ENCODE results near the gene LMNB1. TPM values are rescaled to one million over a fixed set of nuclear protein-coding genes. Genes with fewer than 3 reads are reported as not detected.

LMNB1 gene
- total and polyA plus RNA-seq, 2 of the 13 experiments (the other 11 are each of a cell fraction or from before 2014, with no cell fraction given): 12.5 to 159 TPM

DNA sequence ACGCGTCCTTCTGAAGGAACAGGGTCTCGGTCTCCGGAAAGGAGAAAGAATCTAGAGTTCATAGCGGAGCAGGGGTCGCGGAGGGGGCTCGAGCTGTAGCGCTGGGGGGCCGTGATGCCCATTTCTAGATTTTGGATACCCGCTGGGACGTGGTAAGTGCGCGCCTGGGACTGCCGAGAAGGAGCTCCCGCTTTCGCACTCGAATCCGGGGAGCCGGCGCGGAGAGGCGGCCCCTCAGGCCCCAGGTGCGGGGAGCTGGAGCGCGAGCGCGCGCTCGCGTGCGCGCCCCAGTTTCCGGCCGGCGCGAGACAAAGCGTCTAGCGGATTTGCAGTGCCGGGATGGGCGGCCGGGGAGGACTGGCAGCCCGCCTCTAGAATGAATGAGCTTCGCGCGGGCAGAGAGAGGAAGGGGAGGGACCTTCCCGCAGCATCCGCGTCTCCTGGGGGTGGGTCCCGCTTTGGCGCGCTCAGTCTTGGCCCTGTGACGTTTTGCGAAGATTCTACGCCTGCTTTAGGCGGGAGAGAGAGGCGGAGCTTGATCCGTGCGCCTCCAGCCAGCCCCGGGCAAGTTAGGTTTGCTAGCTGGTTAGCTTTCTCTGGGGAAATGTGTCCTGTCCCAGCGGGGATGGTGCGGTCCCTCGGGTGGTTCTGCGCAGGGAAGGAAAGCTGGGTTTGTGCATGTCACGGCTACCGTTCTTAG lies 1.2 kb downstream of the LMNB1 start (continued):
- 0 out of 2 replicates have a peak, but pooled peaks have one; percentile 57 for TF ChIP-seq ZBTB42 (CRISPR knock-in tag; IDR thresholded peaks at IDR 0.05)
- TF ChIP-seq MIXL1 (CRISPR knock-in tag; IDR thresholded peaks at IDR 0.05): no peak
- TF ChIP-seq, protein P1, sequence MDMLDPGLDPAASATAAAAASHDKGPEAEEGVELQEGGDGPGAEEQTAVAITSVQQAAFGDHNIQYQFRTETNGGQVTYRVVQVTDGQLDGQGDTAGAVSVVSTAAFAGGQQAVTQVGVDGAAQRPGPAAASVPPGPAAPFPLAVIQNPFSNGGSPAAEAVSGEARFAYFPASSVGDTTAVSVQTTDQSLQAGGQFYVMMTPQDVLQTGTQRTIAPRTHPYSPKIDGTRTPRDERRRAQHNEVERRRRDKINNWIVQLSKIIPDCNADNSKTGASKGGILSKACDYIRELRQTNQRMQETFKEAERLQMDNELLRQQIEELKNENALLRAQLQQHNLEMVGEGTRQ (IDR thresholded peaks at IDR 0.05; ENCODE audit: low read depth, low read length): no peak
- TF ChIP-seq, protein P1 (CRISPR knock-in tag; IDR thresholded peaks at IDR 0.05; ENCODE audit: borderline replicate concordance): 0 out of 2 replicates have a peak, but pooled peaks have one; percentile 2
- no peak for TF ChIP-seq ZNF569 (CRISPR knock-in tag; IDR thresholded peaks at IDR 0.05; ENCODE audit: borderline replicate concordance)
- TF ChIP-seq, protein P2, sequence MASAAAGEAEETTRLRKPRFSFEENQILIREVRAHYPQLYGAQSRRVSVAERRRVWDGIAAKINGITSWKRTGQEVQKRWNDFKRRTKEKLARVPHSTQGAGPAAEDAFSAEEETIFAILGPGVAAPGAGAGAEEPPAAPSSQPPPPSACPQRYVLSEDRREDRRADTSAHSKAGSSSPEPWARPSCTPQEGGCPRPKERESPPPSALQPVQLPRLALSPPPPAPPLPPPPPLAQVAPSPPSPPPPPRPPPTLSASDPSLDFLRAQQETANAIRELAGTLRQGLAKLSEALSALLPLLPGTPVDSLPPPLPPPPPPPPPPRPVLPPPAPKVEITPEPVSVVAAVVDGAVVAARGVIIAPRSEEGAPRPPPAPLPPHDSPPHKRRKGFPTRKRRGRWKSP (CRISPR knock-in tag; IDR thresholded peaks at IDR 0.05): peak; percentile 96
- TF ChIP-seq ZNF205 (CRISPR knock-in tag; IDR thresholded peaks at IDR 0.05): no peak
- TF ChIP-seq, protein P3, sequence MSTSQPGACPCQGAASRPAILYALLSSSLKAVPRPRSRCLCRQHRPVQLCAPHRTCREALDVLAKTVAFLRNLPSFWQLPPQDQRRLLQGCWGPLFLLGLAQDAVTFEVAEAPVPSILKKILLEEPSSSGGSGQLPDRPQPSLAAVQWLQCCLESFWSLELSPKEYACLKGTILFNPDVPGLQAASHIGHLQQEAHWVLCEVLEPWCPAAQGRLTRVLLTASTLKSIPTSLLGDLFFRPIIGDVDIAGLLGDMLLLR (CRISPR knock-in tag; IDR thresholded peaks at IDR 0.05): no peak
- no peak for TF ChIP-seq ZNF136 (CRISPR knock-in tag; IDR thresholded peaks at IDR 0.05; ENCODE audit: low read depth)
- TF ChIP-seq ZNF766 (CRISPR knock-in tag; IDR thresholded peaks at IDR 0.05; ENCODE audit: borderline replicate concordance): 0 out of 2 replicates have a peak, but pooled peaks have one; percentile 36
- no peak for TF ChIP-seq TCF12 (IDR thresholded peaks at IDR 0.05)
- no peak for TF ChIP-seq TCF12 (CRISPR knock-in tag; IDR thresholded peaks at IDR 0.05)
- TF ChIP-seq, protein P4, sequence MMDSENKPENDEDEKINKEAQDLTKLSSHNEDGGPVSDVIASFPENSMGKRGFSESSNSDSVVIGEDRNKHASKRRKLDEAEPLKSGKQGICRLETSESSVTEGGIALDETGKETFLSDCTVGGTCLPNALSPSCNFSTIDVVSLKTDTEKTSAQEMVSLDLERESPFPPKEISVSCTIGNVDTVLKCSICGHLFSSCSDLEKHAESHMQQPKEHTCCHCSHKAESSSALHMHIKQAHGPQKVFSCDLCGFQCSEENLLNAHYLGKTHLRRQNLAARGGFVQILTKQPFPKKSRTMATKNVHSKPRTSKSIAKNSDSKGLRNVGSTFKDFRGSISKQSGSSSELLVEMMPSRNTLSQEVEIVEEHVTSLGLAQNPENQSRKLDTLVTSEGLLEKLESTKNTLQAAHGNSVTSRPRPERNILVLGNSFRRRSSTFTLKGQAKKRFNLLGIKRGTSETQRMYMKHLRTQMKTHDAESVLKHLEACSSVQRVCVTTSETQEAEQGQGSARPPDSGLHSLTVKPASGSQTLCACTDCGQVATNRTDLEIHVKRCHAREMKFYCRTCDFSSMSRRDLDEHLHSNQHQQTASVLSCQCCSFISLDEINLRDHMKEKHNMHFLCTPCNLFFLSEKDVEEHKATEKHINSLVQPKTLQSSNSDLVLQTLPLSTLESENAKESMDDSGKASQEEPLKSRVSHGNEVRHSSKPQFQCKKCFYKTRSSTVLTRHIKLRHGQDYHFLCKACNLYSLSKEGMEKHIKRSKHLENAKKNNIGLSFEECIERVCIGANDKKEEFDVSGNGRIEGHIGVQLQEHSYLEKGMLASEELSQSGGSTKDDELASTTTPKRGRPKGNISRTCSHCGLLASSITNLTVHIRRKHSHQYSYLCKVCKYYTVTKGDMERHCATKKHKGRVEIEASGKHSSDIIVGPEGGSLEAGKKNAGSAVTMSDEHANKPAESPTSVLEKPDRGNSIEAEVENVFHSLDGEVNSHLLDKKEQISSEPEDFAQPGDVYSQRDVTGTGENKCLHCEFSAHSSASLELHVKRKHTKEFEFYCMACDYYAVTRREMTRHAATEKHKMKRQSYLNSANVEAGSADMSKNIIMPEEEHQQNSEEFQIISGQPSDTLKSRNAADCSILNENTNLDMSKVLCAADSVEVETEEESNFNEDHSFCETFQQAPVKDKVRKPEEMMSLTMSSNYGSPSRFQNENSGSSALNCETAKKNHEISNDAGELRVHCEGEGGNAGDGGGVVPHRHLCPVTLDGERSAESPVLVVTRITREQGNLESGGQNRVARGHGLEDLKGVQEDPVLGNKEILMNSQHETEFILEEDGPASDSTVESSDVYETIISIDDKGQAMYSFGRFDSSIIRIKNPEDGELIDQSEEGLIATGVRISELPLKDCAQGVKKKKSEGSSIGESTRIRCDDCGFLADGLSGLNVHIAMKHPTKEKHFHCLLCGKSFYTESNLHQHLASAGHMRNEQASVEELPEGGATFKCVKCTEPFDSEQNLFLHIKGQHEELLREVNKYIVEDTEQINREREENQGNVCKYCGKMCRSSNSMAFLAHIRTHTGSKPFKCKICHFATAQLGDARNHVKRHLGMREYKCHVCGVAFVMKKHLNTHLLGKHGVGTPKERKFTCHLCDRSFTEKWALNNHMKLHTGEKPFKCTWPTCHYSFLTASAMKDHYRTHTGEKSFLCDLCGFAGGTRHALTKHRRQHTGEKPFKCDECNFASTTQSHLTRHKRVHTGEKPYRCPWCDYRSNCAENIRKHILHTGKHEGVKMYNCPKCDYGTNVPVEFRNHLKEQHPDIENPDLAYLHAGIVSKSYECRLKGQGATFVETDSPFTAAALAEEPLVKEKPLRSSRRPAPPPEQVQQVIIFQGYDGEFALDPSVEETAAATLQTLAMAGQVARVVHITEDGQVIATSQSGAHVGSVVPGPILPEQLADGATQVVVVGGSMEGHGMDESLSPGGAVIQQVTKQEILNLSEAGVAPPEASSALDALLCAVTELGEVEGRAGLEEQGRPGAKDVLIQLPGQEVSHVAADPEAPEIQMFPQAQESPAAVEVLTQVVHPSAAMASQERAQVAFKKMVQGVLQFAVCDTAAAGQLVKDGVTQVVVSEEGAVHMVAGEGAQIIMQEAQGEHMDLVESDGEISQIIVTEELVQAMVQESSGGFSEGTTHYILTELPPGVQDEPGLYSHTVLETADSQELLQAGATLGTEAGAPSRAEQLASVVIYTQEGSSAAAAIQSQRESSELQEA (CRISPR knock-in tag; IDR thresholded peaks at IDR 0.05; ENCODE audit: not compliant biosample characterization): no peak
